ENCODE measurements around the gene OR51S1. TPM values are rescaled to one million over a fixed set of nuclear protein-coding genes. Genes with fewer than 3 reads are reported as not detected.

Gene OR51S1
- total and polyA plus RNA-seq, 10 of the 15 experiments (the other 5 are each of a cell fraction or from before 2014, with no cell fraction given) = not detected

GRCh38 chr11:4830346-4830745 lies 18.7 kb downstream of the OR51S1 start (continued):
- TF ChIP-seq KDM1A (IDR thresholded peaks at IDR 0.05; ENCODE audit: borderline replicate concordance) = no peak
- no peak for TF ChIP-seq EED (IDR thresholded peaks at IDR 0.05; ENCODE audit: low read depth)
- no peak for TF ChIP-seq TCF3 (IDR thresholded peaks at IDR 0.05; ENCODE audit: borderline replicate concordance, insufficient read depth, low read depth, low read length)

DNA sequence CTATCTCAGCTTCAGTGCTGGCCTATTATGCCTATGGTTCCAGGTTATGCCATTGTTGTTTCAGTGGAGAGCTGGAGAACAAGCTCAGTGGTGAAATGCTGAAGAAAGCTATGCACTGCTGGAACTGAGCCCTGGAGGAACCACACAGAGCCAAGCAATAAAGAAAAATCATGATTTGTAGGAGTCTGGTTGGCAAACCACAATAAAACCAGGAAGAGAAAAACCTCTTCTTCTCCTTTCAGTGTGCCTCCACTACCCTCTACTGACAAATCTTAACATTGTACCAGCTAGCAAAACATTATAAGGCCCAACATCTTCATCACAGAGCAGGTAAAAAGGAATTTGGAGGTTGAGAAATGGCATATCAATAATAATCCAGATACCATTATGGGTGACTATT lies 22.6 kb downstream of the OR51S1 start:
- no peak for TF ChIP-seq EP300 (IDR thresholded peaks at IDR 0.05; ENCODE audit: borderline replicate concordance in 1 of 2, control insufficient read depth in 1 of 2, low read depth in 2 of 2, low read length in 2 of 2)
- TF ChIP-seq NFYA (IDR thresholded peaks at IDR 0.05; ENCODE audit: borderline replicate concordance, low read depth, low read length) = no peak
- no peak for TF ChIP-seq MTA2 (IDR thresholded peaks at IDR 0.05; ENCODE audit: low read depth)
- TF ChIP-seq, protein P1, sequence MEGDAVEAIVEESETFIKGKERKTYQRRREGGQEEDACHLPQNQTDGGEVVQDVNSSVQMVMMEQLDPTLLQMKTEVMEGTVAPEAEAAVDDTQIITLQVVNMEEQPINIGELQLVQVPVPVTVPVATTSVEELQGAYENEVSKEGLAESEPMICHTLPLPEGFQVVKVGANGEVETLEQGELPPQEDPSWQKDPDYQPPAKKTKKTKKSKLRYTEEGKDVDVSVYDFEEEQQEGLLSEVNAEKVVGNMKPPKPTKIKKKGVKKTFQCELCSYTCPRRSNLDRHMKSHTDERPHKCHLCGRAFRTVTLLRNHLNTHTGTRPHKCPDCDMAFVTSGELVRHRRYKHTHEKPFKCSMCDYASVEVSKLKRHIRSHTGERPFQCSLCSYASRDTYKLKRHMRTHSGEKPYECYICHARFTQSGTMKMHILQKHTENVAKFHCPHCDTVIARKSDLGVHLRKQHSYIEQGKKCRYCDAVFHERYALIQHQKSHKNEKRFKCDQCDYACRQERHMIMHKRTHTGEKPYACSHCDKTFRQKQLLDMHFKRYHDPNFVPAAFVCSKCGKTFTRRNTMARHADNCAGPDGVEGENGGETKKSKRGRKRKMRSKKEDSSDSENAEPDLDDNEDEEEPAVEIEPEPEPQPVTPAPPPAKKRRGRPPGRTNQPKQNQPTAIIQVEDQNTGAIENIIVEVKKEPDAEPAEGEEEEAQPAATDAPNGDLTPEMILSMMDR (IDR thresholded peaks at IDR 0.05 in 2 of 3, conservative IDR thresholded peaks at IDR 0.05 in 1 of 3; ENCODE audit: control insufficient read depth in 2 of 3, extremely low read depth in 1 of 3, insufficient read depth in 1 of 3, low read depth in 3 of 3, low read length in 3 of 3) = peak in 2 of 3 experiments; percentile 35 to 40; a peak in 3 of 6 replicates
- TF ChIP-seq ETV6 (conservative IDR thresholded peaks at IDR 0.05 in 1 of 2, IDR thresholded peaks at IDR 0.05 in 1 of 2; ENCODE audit: borderline replicate concordance in 1 of 2, low read depth in 1 of 2) = no peak
- TF ChIP-seq NR2C1 (IDR thresholded peaks at IDR 0.05) = no peak
- peak; percentile 30; the same call in 1 of the 2 replicates for TF ChIP-seq SMC3 (IDR thresholded peaks at IDR 0.05; ENCODE audit: borderline replicate concordance, low read length)
- TF ChIP-seq WRNIP1 (IDR thresholded peaks at IDR 0.05; ENCODE audit: borderline replicate concordance, low read depth, low read length) = no peak
- TF ChIP-seq RUNX3 (IDR thresholded peaks at IDR 0.05; ENCODE audit: low read length) = no peak
- no peak for TF ChIP-seq SUPT20H (IDR thresholded peaks at IDR 0.05; ENCODE audit: borderline replicate concordance, control insufficient read depth, low read depth, low read length)
- TF ChIP-seq TCF3 (IDR thresholded peaks at IDR 0.05; ENCODE audit: borderline replicate concordance, insufficient read depth, low read depth, low read length) = no peak
- TF ChIP-seq RAD21 (IDR thresholded peaks at IDR 0.05; ENCODE audit: insufficient read depth, low read depth, low read length) = peak; percentile 42; the same call in 1 of the 2 replicates
- Histone ChIP-seq H3K27me3 (replicated peaks in 1 of 2; ENCODE audit: control insufficient read depth in 2 of 2, insufficient read depth in 2 of 2, low read length in 1 of 2) (no peaks in the 10 kb centered on the region), H3K4me3 (no peak overlapping the region), H2AFZ (ENCODE audit: control insufficient read depth, low read depth, low read length) (no peak overlapping the region), H3K9me3 (replicated peaks; ENCODE audit: control insufficient read depth, insufficient read depth, low read length) (no peaks in the 10 kb centered on the region), H4K20me1 (ENCODE audit: control insufficient read depth, insufficient read depth) (no peaks in the 10 kb centered on the region), H3K36me3 (ENCODE audit: control insufficient read depth in 2 of 2, insufficient read depth in 2 of 2, low read length in 1 of 2) (no peaks in the 10 kb centered on the region), H3K9ac (ENCODE audit: control insufficient read depth, insufficient read depth, low read length) (no peak overlapping the region), H3K27ac (ENCODE audit: control insufficient read depth, insufficient read depth) (no peak overlapping the region), H3K4me2 (ENCODE audit: control insufficient read depth, insufficient read depth) (no peak overlapping the region), H3K79me2 (ENCODE audit: control insufficient read depth, insufficient read depth, low read length) (no peaks in the 10 kb centered on the region), H3K4me1 (ENCODE audit: control insufficient read depth, insufficient read depth, low read length) (no peaks in the 10 kb centered on the region)
- no peak for DNase-seq (ENCODE audit: low read depth, low spot score)
- FAIRE-seq = no peak
- CTCF ChIA-PET = interaction anchor here (1.0 to 2.2 kb wide), 4 partner anchors 186 to 639 kb away, joined by 3 to 24 read pairs (median 4); partner anchors contain the start of gene OR51D1
- SMC1A ChIA-PET (ENCODE audit: uncharacterized antibody, unreplicated experiment) = interaction anchor here (0.6 to 1.7 kb wide), 4 partner anchors 8 to 1461 kb away, joined by 3 to 19 read pairs (median 4); partner anchors contain the start of gene OR51D1
- intact Hi-C loops (cut with micrococcal nuclease; ENCODE audit: unreplicated experiment) (loop anchor here (2.0 kb wide), 1 partner anchor 190 kb away; the partner anchor contains the start of gene OR51D1), in situ Hi-C loops (cut with MboI) (loop anchor here (5.0 kb wide), 1 partner anchor 189 kb away; the partner anchor contains the start of gene OR51D1)
- no peak for ATAC-seq
- POLR2A ChIA-PET = no interaction called here
- no TSS peak for BruUV-seq (replicated peaks)
- RAD21 ChIA-PET (ENCODE audit: unreplicated experiment) = interaction anchor here (2.6 kb wide), 1 partner anchor 190 kb away, joined by 21 read pairs; the partner anchor contains the start of gene OR51D1
